OCI-LY3 (cell line): ENCODE data around the gene CCDC137.

Source experiments
- H2AFZ ChIP-seq: fragments of 200-600, 300-600 bp; shearing (Covaris generic); 2 replicates; pipeline ENCODE4 v1.6.0; 2014; ENCODE audit warnings: antibody characterized with exemption, low read depth, low read length
- H3K27ac ChIP-seq: fragments of 200-600, 300-600 bp; sonication (generic); 2 replicates; pipeline ENCODE4 v1.5.1; 2014; ENCODE audit warnings: mild to moderate bottlenecking, low read length, moderate library complexity, mixed read lengths
- H3K27me3 ChIP-seq: fragments of 200-600, 300-600 bp; sonication (generic); 2 replicates; pipeline ENCODE4 v1.6.1; 2014; ENCODE audit warnings: low read depth, low read length, mixed read lengths
- H3K36me3 ChIP-seq: fragments of 200-600, 300-600 bp; sonication (generic); replicated peaks from 2 replicates; pipeline ENCODE3; 2014; ENCODE audit warnings: low read depth, low read length, mixed read lengths
- H3K4me1 ChIP-seq: fragments of 300-600, 200-600 bp; sonication (generic); 2 replicates; pipeline ENCODE4 v1.6.1; 2014; ENCODE audit warnings: low read length, mixed read lengths
- H3K4me2 ChIP-seq: fragments of 200-600, 300-600 bp; sonication (generic); 2 replicates; pipeline ENCODE4 v1.6.1; 2014; ENCODE audit warnings: low read length, mixed read lengths
- H3K4me3 ChIP-seq: fragments of 300-600, 200-600 bp; sonication (generic); 2 replicates; pipeline ENCODE4 v1.5.1; 2014; ENCODE audit warnings: antibody characterized with exemption, mild to moderate bottlenecking, low read length, moderate library complexity
- H3K79me2 ChIP-seq: fragments of 300-600, 200-600 bp; shearing (Covaris generic); 2 replicates; pipeline ENCODE4 v1.6.1; 2014; ENCODE audit warnings: mild to moderate bottlenecking, low read length, mixed read lengths
- H3K9ac ChIP-seq: fragments of 300-600, 200-600 bp; shearing (Covaris generic); 2 replicates; pipeline ENCODE4 v1.6.0; 2014; ENCODE audit warnings: mild to moderate bottlenecking, low read length, moderate library complexity
- H3K9me3 ChIP-seq: fragments of 200-600, 300-600 bp; shearing (Covaris generic); 2 replicates; pipeline ENCODE4 v1.6.1; 2014; ENCODE audit warnings: low read length, mixed read lengths; ENCODE audit not compliant: insufficient read depth
- H4K20me1 ChIP-seq: fragments of 200-600, 300-600 bp; sonication (generic); 2 replicates; pipeline ENCODE4 v1.6.1; 2016; ENCODE audit warnings: low read length, mixed read lengths; ENCODE audit not compliant: insufficient read depth
- CTCF ChIP-seq: fragments of 200-600, 300-600 bp; sonication (generic); IDR thresholded peaks from 2 replicates; pipeline ENCODE4 v1.5.1; 2014; ENCODE audit warnings: antibody characterized with exemption, low read length, low read depth
- EZH2phosphoT487 ChIP-seq: fragments of 200-600 bp; shearing (Covaris generic); IDR thresholded peaks from 2 replicates; pipeline ENCODE4 v1.6.1; 2018; ENCODE audit warnings: antibody characterized with exemption, mixed run types, low read depth

CCDC137 gene

GRCh38 chr17:81630274-81630673, 36.3 kb upstream of the CCDC137 start:
- peaks cover 31% of the 10 kb centered on the region for H3K36me3 ChIP-seq

GRCh38 chr17:81631482-81631881, 35.1 kb upstream of the CCDC137 start:
- peaks cover 7% of the 10 kb centered on the region for H3K4me1 ChIP-seq
- no peak overlapping the region for H3K9ac ChIP-seq
- H3K9me3 ChIP-seq: no peaks in the 10 kb centered on the region
- peaks cover 21% of the 10 kb centered on the region for H3K36me3 ChIP-seq
- H3K27ac ChIP-seq: no peak overlapping the region
- H3K27me3 ChIP-seq: no peaks in the 10 kb centered on the region
- H3K4me3 ChIP-seq: no peak overlapping the region
- no peak overlapping the region for H3K4me2 ChIP-seq
- peaks cover 13% of the 10 kb centered on the region for H4K20me1 ChIP-seq
- no peak for TF ChIP-seq CTCF
- no peak for TF ChIP-seq EZH2phosphoT487
- H2AFZ ChIP-seq: no peak overlapping the region
- H3K79me2 ChIP-seq: peaks cover 61% of the 10 kb centered on the region

More at GRCh38 chr17:81630274-81630673, 36.3 kb upstream of the CCDC137 start:
- Histone ChIP-seq H4K20me1 (peaks cover under 1% of the 10 kb centered on the region; the same call in 1 of the 2 replicates), H3K9me3 (no peaks in the 10 kb centered on the region), H3K27ac (no peak overlapping the region), H3K79me2 (peaks cover 49% of the 10 kb centered on the region), H3K4me1 (peaks cover under 1% of the 10 kb centered on the region; the same call in 1 of the 2 replicates), H3K4me2 (no peak overlapping the region), H2AFZ (no peak overlapping the region), H3K9ac (no peak overlapping the region), H3K4me3 (no peak overlapping the region), H3K27me3 (no peaks in the 10 kb centered on the region)
- no peak for TF ChIP-seq EZH2phosphoT487
- no peak for TF ChIP-seq CTCF

GRCh38 chr17:81635431-81635830, 31.1 kb upstream of the CCDC137 start:
- peaks cover 7% of the 10 kb centered on the region for H3K4me1 ChIP-seq
- H3K9ac ChIP-seq: peak overlapping the region; percentile 95; the same call in 1 of the 2 replicates
- TF ChIP-seq CTCF (no peak), EZH2phosphoT487 (no peak)
- peak overlapping the region; percentile 99 for H3K4me2 ChIP-seq
- H3K36me3 ChIP-seq: peaks cover 15% of the 10 kb centered on the region
- peaks cover 61% of the 10 kb centered on the region for H3K79me2 ChIP-seq
- H2AFZ ChIP-seq: no peak overlapping the region
- peaks cover 13% of the 10 kb centered on the region for H4K20me1 ChIP-seq
- peak overlapping the region; percentile 100 for H3K4me3 ChIP-seq
- no peaks in the 10 kb centered on the region for H3K9me3 ChIP-seq
- no peak overlapping the region for H3K27ac ChIP-seq
- no peaks in the 10 kb centered on the region for H3K27me3 ChIP-seq

GRCh38 chr17:81635973-81636504, 30.5 kb upstream of the CCDC137 start:
- Histone ChIP-seq H2AFZ (no peak overlapping the region), H3K4me1 (peaks cover 7% of the 10 kb centered on the region), H3K9me3 (no peaks in the 10 kb centered on the region), H3K9ac (peak overlapping the region; percentile 95), H3K27ac (peak overlapping the region; percentile 39), H3K79me2 (peaks cover 56% of the 10 kb centered on the region), H3K27me3 (no peaks in the 10 kb centered on the region), H4K20me1 (peaks cover 13% of the 10 kb centered on the region), H3K4me3 (peak overlapping the region; percentile 100), H3K4me2 (peak overlapping the region; percentile 99), H3K36me3 (peaks cover 15% of the 10 kb centered on the region)
- TF ChIP-seq EZH2phosphoT487 (no peak), CTCF (no peak)
